CD4-positive, alpha-beta memory T cell (primary cell): ENCODE data around the gene ATP1B4. TPM values are rescaled to one million over a fixed set of nuclear protein-coding genes. Genes with fewer than 3 reads are reported as not detected.
A peak's percentile ranks its signal among the peaks of the same experiment; 100 is the strongest.

Experiments used
- CTCF ChIA-PET: fragments of 350-600 bp; sonication (Branson Sonifier 250); formaldehyde crosslinking; loops from one replicate; lab custom pipeline; 2021; ENCODE audit warnings: inconsistent platforms; ENCODE audit not compliant: partially characterized antibody; lab: Charles Lee
- POLR2A ChIA-PET: fragments of 350-600 bp; sonication (Branson Sonifier 250); formaldehyde crosslinking; loops from one replicate; lab custom pipeline; 2021; ENCODE audit not compliant: partially characterized antibody; lab: Charles Lee
- DNase-seq, 5 donors: peaks; one replicate each; pipeline versions ENCODE4 v3.0.0 to v3.0.0-alpha.2; 2020 to 2022; ENCODE audit warnings: mixed read lengths in 1 of 5
- H3K27ac ChIP-seq: one replicate; pipeline ENCODE4 v1.7.0; 2013; ENCODE audit warnings: low read depth, low read length
- H3K27me3 ChIP-seq: 2 replicates; pipeline ENCODE4 v1.7.0; 2013; ENCODE audit warnings: mild to moderate bottlenecking, low read length, moderate library complexity; ENCODE audit not compliant: insufficient read depth
- H3K36me3 ChIP-seq: 2 replicates; pipeline ENCODE4 v1.7.0; 2013; ENCODE audit warnings: mild to moderate bottlenecking, low read length, moderate library complexity; ENCODE audit not compliant: insufficient read depth
- H3K4me1 ChIP-seq: 2 replicates; pipeline ENCODE4 v1.7.0; 2013; ENCODE audit warnings: mild to moderate bottlenecking, low read length, moderate library complexity; ENCODE audit not compliant: insufficient read depth
- H3K4me3 ChIP-seq, 2 donors: one replicate each; pipeline ENCODE4 v1.7.0; 2013; ENCODE audit warnings: low read length in 2 of 2, mild to moderate bottlenecking in 1 of 2
- H3K9me3 ChIP-seq, 2 donors: one replicate each; pipeline ENCODE4 v1.7.0; 2013; ENCODE audit warnings: low read length in 2 of 2, control low read depth in 1 of 2; ENCODE audit not compliant: control insufficient read depth in 1 of 2
- H3K27ac Mint-ChIP-seq, 7 donors: one replicate each; pipeline ENCODE4 v1.8.0; 2020 to 2021; ENCODE audit warnings: mixed read lengths in 7 of 7, mild to moderate bottlenecking in 6 of 7, inconsistent platforms in 3 of 7, moderate library complexity in 3 of 7
- H3K27me3 Mint-ChIP-seq, 2 donors: one replicate each; pipeline ENCODE4 v1.8.0; 2020 to 2021; ENCODE audit warnings: mixed read lengths in 2 of 2
- H3K36me3 Mint-ChIP-seq, 2 donors: one replicate each; pipeline ENCODE4 v1.8.0; 2020 to 2021; ENCODE audit warnings: mixed read lengths in 2 of 2, inconsistent platforms in 1 of 2, mild to moderate bottlenecking in 1 of 2
- H3K4me1 Mint-ChIP-seq, 4 donors: one replicate each; pipeline ENCODE4 v1.8.0; 2020 to 2021; ENCODE audit warnings: mixed read lengths in 4 of 4, mild to moderate bottlenecking in 1 of 4
- H3K4me3 Mint-ChIP-seq, 8 donors: one replicate each; pipeline ENCODE4 v1.8.0; 2020 to 2021; ENCODE audit warnings: mixed read lengths in 8 of 8, mild to moderate bottlenecking in 7 of 8, moderate library complexity in 6 of 8, inconsistent platforms in 3 of 8
- H3K9me3 Mint-ChIP-seq, 8 donors: one replicate each; pipeline ENCODE4 v1.8.0; 2020 to 2021; ENCODE audit warnings: mixed read lengths in 8 of 8, mild to moderate bottlenecking in 5 of 8, inconsistent platforms in 3 of 8, moderate library complexity in 1 of 8
- intact Hi-C: fragments of 100-400 bp; cut with micrococcal nuclease; formaldehyde crosslinking; loops from one replicate; pipeline ENCODE4 v1.15.1; 2023
- polyA plus RNA-seq, 2 donors: library from polyadenylated mRNA; unstranded; fragments of 300-500 nt; fragmentation: Illumina TruSeq; gene quantifications; one replicate each; pipeline ENCODE4 v1.2.3, GENCODE V29; 2021
- total RNA-seq, 2 experiments: library from RNA; stranded (reverse); gene quantifications; one replicate each; pipeline ENCODE4 v1.2.3, GENCODE V29; 2021

ATP1B4 gene
- total and polyA plus RNA-seq, 4 experiments from 2014 or later, result not detected

DNA sequence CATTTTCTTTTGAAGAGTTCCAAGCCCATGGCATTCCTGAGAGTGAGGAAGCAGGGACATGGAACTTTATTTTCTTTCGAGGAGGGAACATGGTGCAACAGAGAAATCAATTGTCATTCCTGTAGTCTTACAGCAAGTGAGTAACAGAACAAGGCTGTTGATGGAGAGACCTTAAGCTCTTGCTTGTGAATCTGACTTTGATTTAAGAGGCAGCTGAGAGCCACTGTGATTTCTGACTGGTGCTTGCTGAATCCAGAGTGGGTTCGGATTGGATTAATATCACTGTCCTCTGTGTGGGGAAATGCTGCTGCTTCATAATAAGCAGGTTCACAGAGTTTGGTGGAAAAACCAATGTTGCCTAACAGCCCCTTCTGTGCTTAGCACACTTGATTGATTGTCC is 4.7 kb upstream of the ATP1B4 start:
- Mint-ChIP-seq H3K9me3 (peaks cover 0 to 2% (median 0%) of the 10 kb centered on the region in 8 donors), H3K4me1 (no peaks in the 10 kb centered on the region), H3K36me3 (no peaks in the 10 kb centered on the region), H3K27me3 (peaks cover 0 to 3% of the 10 kb centered on the region in 2 donors), H3K27ac (no peak overlapping the region), H3K4me3 (no peak overlapping the region)
- H3K36me3 ChIP-seq, result no peaks in the 10 kb centered on the region
- no peaks in the 10 kb centered on the region for H3K9me3 ChIP-seq
- no peak overlapping the region for H3K27ac ChIP-seq
- POLR2A ChIA-PET, result no interaction called here
- DNase-seq, result no peak
- no peak overlapping the region for H3K4me3 ChIP-seq
- CTCF ChIA-PET, result interaction anchor here (1.5 kb wide), 1 partner anchor 9 kb away, joined by 4 read pairs; no protein-coding TSS in a partner anchor
- H3K27me3 ChIP-seq, result no peaks in the 10 kb centered on the region
- intact Hi-C loops, result no loop called here
- no peaks in the 10 kb centered on the region for H3K4me1 ChIP-seq

- no peaks in the 10 kb centered on the region for H3K36me3 ChIP-seq
- no peaks in the 10 kb centered on the region for H3K4me1 ChIP-seq
- Mint-ChIP-seq H3K36me3 (no peaks in the 10 kb centered on the region), H3K27ac (no peak overlapping the region), H3K27me3 (peaks cover 1 to 3% of the 10 kb centered on the region in 2 donors), H3K4me1 (no peaks in the 10 kb centered on the region), H3K4me3 (no peak overlapping the region), H3K9me3 (no peaks in the 10 kb centered on the region)
- no peak for DNase-seq
- intact Hi-C loops, result no loop called here
- H3K4me3 ChIP-seq, result no peak overlapping the region
- H3K27ac ChIP-seq, result no peak overlapping the region
- CTCF ChIA-PET, result no interaction called here
- H3K9me3 ChIP-seq, result no peaks in the 10 kb centered on the region
- H3K27me3 ChIP-seq, result no peaks in the 10 kb centered on the region
- POLR2A ChIA-PET, result no interaction called here
Observed at GRCh38 chrX:120358737-120359456, 3.0 kb upstream of the ATP1B4 start.

- Histone ChIP-seq H3K4me1 (no peaks in the 10 kb centered on the region), H3K27ac (no peak overlapping the region), H3K36me3 (no peaks in the 10 kb centered on the region), H3K4me3 (no peak overlapping the region), H3K9me3 (no peaks in the 10 kb centered on the region), H3K27me3 (no peaks in the 10 kb centered on the region)
- no peak overlapping the region for H3K4me3 Mint-ChIP-seq
- no peak overlapping the region for H3K27ac Mint-ChIP-seq
- H3K36me3 Mint-ChIP-seq, result no peaks in the 10 kb centered on the region
- H3K9me3 Mint-ChIP-seq, result no peaks in the 10 kb centered on the region
- H3K4me1 Mint-ChIP-seq, result no peaks in the 10 kb centered on the region
- POLR2A ChIA-PET, result no interaction called here
- peaks cover 2 to 4% of the 10 kb centered on the region in 2 donors for H3K27me3 Mint-ChIP-seq
- CTCF ChIA-PET, result interaction anchor here (1.0 to 2.2 kb wide), 12 partner anchors 9 to 115 kb away, joined by 3 to 18 read pairs (median 4); partner anchors contain the start of gene ZBTB33
- intact Hi-C loops, result loop anchor here (1.0 kb wide), 1 partner anchor 110 kb away; no protein-coding TSS in a partner anchor
- peak; percentile 19 to 44 (median 31) for DNase-seq
Observed at GRCh38 chrX:120365320-120365719, 3.4 kb downstream of the ATP1B4 start.

DNA sequence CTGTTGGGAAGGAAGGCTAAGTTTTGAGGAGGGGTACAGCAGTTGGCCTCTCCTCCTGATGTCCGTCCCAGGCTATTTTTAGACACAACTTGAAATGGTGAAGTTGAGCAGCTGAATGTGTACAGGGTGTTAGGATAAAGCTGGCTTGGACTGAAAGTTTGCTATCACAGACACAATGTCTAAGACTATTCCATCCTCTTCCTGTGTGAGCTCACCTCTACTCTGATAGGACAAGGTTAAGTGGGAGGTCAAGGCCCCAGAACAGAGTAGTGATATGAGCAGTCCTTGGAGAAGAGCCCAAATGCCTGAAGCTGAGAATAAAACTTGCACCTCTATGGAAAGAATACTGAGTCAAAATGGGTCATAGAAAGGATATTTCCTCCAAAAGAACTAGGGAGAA is 4.1 kb downstream of the ATP1B4 start:
- H3K27me3 Mint-ChIP-seq, result peaks cover 2 to 4% of the 10 kb centered on the region in 2 donors
- Histone ChIP-seq H3K27ac (no peak overlapping the region), H3K4me1 (no peaks in the 10 kb centered on the region), H3K36me3 (no peaks in the 10 kb centered on the region), H3K4me3 (no peak overlapping the region), H3K27me3 (no peaks in the 10 kb centered on the region), H3K9me3 (no peaks in the 10 kb centered on the region)
- H3K9me3 Mint-ChIP-seq, result no peaks in the 10 kb centered on the region
- intact Hi-C loops, result loop anchor here (1.0 kb wide), 1 partner anchor 109 kb away; no protein-coding TSS in a partner anchor
- no peaks in the 10 kb centered on the region for H3K4me1 Mint-ChIP-seq
- DNase-seq, result no peak
- CTCF ChIA-PET, result interaction anchor here (1.2 to 2.2 kb wide), 7 partner anchors 10 to 110 kb away, joined by 3 to 18 read pairs (median 6); no protein-coding TSS in a partner anchor
- H3K4me3 Mint-ChIP-seq, result no peak overlapping the region
- H3K27ac Mint-ChIP-seq, result no peak overlapping the region
- POLR2A ChIA-PET, result no interaction called here
- H3K36me3 Mint-ChIP-seq, result no peaks in the 10 kb centered on the region

DNA sequence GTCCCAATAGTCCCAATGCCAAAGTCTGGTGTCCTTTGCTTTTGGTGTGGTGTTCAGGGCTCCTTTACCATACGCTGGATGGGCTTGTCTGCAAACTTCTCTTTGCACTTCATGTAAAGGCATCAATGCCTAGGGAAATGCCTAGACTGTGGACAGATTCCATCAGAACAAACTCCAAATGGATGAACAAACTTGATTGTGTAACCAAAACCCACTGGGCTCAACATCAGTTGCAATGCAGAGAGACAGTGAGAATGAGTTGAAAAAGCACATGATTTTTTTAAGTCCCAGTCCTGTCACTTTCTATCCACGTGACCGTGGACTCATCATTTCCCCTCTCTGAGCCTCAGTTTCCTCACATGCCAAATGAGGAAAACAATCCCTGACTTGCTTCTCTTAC is 4.9 kb downstream of the ATP1B4 start:
- H3K4me1 Mint-ChIP-seq, result no peaks in the 10 kb centered on the region
- H3K4me3 Mint-ChIP-seq, result no peak overlapping the region
- Histone ChIP-seq H3K36me3 (no peaks in the 10 kb centered on the region), H3K4me3 (no peak overlapping the region), H3K27me3 (no peaks in the 10 kb centered on the region), H3K27ac (no peak overlapping the region), H3K4me1 (no peaks in the 10 kb centered on the region), H3K9me3 (no peaks in the 10 kb centered on the region)
- H3K36me3 Mint-ChIP-seq, result no peaks in the 10 kb centered on the region
- intact Hi-C loops, result no loop called here
- H3K9me3 Mint-ChIP-seq, result no peaks in the 10 kb centered on the region
- no peak overlapping the region for H3K27ac Mint-ChIP-seq
- H3K27me3 Mint-ChIP-seq, result peaks cover 2 to 4% of the 10 kb centered on the region in 2 donors
- ChIA-PET CTCF (no interaction called here), POLR2A (no interaction called here)
- DNase-seq, result no peak

- Histone ChIP-seq H3K4me3 (no peak overlapping the region), H3K27me3 (no peaks in the 10 kb centered on the region), H3K4me1 (no peaks in the 10 kb centered on the region), H3K9me3 (no peaks in the 10 kb centered on the region), H3K36me3 (no peaks in the 10 kb centered on the region), H3K27ac (no peak overlapping the region)
- H3K27me3 Mint-ChIP-seq, result peaks cover 2 to 4% of the 10 kb centered on the region in 2 donors
- H3K27ac Mint-ChIP-seq, result no peak overlapping the region
- H3K36me3 Mint-ChIP-seq, result no peaks in the 10 kb centered on the region
- intact Hi-C loops, result no loop called here
- H3K9me3 Mint-ChIP-seq, result no peaks in the 10 kb centered on the region
- ChIA-PET POLR2A (no interaction called here), CTCF (interaction anchor here (0.9 kb wide), 1 partner anchor 109 kb away, joined by 3 read pairs; no protein-coding TSS in a partner anchor)
- DNase-seq, result no peak
- H3K4me3 Mint-ChIP-seq, result no peak overlapping the region
- H3K4me1 Mint-ChIP-seq, result no peaks in the 10 kb centered on the region
Observed at GRCh38 chrX:120367402-120368109, 5.7 kb downstream of the ATP1B4 start.

GRCh38 chrX:120372667-120373370 is 10.9 kb downstream of the ATP1B4 start:
- no peak for DNase-seq
- H3K4me1 ChIP-seq, result no peaks in the 10 kb centered on the region
- Mint-ChIP-seq H3K9me3 (no peaks in the 10 kb centered on the region), H3K4me3 (no peak overlapping the region), H3K27me3 (no peaks in the 10 kb centered on the region), H3K27ac (no peak overlapping the region), H3K36me3 (no peaks in the 10 kb centered on the region), H3K4me1 (no peaks in the 10 kb centered on the region)
- H3K27ac ChIP-seq, result no peak overlapping the region
- no peaks in the 10 kb centered on the region for H3K27me3 ChIP-seq
- POLR2A ChIA-PET, result no interaction called here
- CTCF ChIA-PET, result no interaction called here
- H3K9me3 ChIP-seq, result no peaks in the 10 kb centered on the region
- no peaks in the 10 kb centered on the region for H3K36me3 ChIP-seq
- H3K4me3 ChIP-seq, result no peak overlapping the region
- intact Hi-C loops, result no loop called here
